ENCODE measurements around the gene GABPA. TPM values are rescaled to one million over a fixed set of nuclear protein-coding genes. Genes with fewer than 3 reads are reported as not detected.

Gene GABPA
- polyA plus RNA-seq, 1 experiment = 8.5 TPM

- CTCF ChIA-PET = no interaction called here
- no peak for TF ChIP-seq CTCF (IDR thresholded peaks at IDR 0.05; ENCODE audit: insufficient read depth, low read depth, low read length)
- Histone ChIP-seq H3K36me3 (ENCODE audit: control insufficient read depth, insufficient read depth, low read length) (no peaks in the 10 kb centered on the region; the same call in 1 of the 2 replicates), H3K4me3 (ENCODE audit: low read depth, low read length) (peak overlapping the region; percentile 80), H3K27me3 (ENCODE audit: control insufficient read depth, insufficient read depth, low read length) (no peaks in the 10 kb centered on the region)
- DNase-seq (ENCODE audit: low read depth) = peak; percentile 18
- POLR2A ChIA-PET = interaction anchor here (0.6 kb wide), 1 partner anchor 76 kb away, joined by 4 read pairs; no protein-coding TSS in a partner anchor
Observed at GRCh38 chr21:25735646-25736597, 1.1 kb downstream of the GABPA start.

- CTCF ChIA-PET = no interaction called here
Observed at GRCh38 chr21:25737421-25737820, 2.6 kb downstream of the GABPA start.

GRCh38 chr21:25742900-25743299 lies 8.1 kb downstream of the GABPA start:
- Histone ChIP-seq H3K27me3 (ENCODE audit: control insufficient read depth, insufficient read depth, low read length) (no peaks in the 10 kb centered on the region), H3K4me3 (ENCODE audit: low read depth, low read length) (no peak overlapping the region), H3K36me3 (ENCODE audit: control insufficient read depth, insufficient read depth, low read length) (peaks cover 1% of the 10 kb centered on the region; the same call in 1 of the 2 replicates)
- no peak for TF ChIP-seq CTCF (IDR thresholded peaks at IDR 0.05; ENCODE audit: insufficient read depth, low read depth, low read length)
- no peak for DNase-seq (ENCODE audit: low read depth)
- POLR2A ChIA-PET = no interaction called here
- CTCF ChIA-PET = no interaction called here

More at GRCh38 chr21:25737421-25737820, 2.6 kb downstream of the GABPA start:
- DNase-seq (ENCODE audit: low read depth) = no peak
- H3K27me3 ChIP-seq (ENCODE audit: control insufficient read depth, insufficient read depth, low read length) = no peaks in the 10 kb centered on the region
- H3K4me3 ChIP-seq (ENCODE audit: low read depth, low read length) = no peak overlapping the region
- no peak for TF ChIP-seq CTCF (IDR thresholded peaks at IDR 0.05; ENCODE audit: insufficient read depth, low read depth, low read length)
- POLR2A ChIA-PET = no interaction called here
- H3K36me3 ChIP-seq (ENCODE audit: control insufficient read depth, insufficient read depth, low read length) = no peaks in the 10 kb centered on the region

GRCh38 chr21:25744854-25745253 lies 10.1 kb downstream of the GABPA start:
- H3K4me3 ChIP-seq (ENCODE audit: low read depth, low read length) = no peak overlapping the region
- ChIA-PET POLR2A (no interaction called here), CTCF (interaction anchor here (0.6 kb wide), 1 partner anchor 121 kb away, joined by 3 read pairs; no protein-coding TSS in a partner anchor)

More at GRCh38 chr21:25744854-25745253, 10.1 kb downstream of the GABPA start:
- Histone ChIP-seq H3K36me3 (ENCODE audit: control insufficient read depth, insufficient read depth, low read length) (peaks cover 3% of the 10 kb centered on the region; the same call in 1 of the 2 replicates), H3K27me3 (ENCODE audit: control insufficient read depth, insufficient read depth, low read length) (no peaks in the 10 kb centered on the region)
- TF ChIP-seq CTCF (IDR thresholded peaks at IDR 0.05; ENCODE audit: insufficient read depth, low read depth, low read length) = no peak
- no peak for DNase-seq (ENCODE audit: low read depth)
